Measurements from ENCODE around the gene KCTD5.

DNA sequence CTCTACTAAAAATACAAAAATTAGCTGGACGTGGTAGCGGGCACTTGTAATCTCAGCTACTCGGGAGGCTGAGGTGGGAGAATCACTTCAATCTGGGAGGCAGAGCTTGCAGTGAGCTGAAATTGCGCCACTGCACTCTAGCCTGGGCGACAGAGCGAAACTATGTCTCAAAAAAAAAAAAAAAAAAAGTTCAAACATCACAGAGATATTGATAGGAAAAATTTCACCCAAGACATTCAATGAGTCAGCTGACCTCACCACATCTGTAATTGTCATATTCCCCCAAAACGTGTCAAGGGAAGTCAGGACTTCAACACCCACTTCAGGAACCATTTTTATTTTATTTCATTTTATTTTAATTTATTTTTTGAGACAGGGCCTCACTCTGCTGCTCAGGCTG lies 45.7 kb downstream of the KCTD5 start:
- no peak for TF ChIP-seq HDGF (IDR thresholded peaks at IDR 0.05; ENCODE audit: borderline replicate concordance)
- no peak for TF ChIP-seq LEF1 (IDR thresholded peaks at IDR 0.05; ENCODE audit: borderline replicate concordance)
- no peak for TF ChIP-seq SP1 (IDR thresholded peaks at IDR 0.05)
- no peak for TF ChIP-seq SUZ12 (IDR thresholded peaks at IDR 0.05)
- no peak for TF ChIP-seq ELF4 (IDR thresholded peaks at IDR 0.05)
